Measurements from ENCODE around the gene ARRDC5.

- TF ChIP-seq GATA1 (IDR thresholded peaks at IDR 0.05; ENCODE audit: low read depth, low read length) (no peak), POLR2A (IDR thresholded peaks at IDR 0.05; ENCODE audit: low read length) (no peak)
These were observed 12.2 kb upstream of the ARRDC5 start for GRCh38 chr19:4914736-4915501.

Measured in erythroblast (primary cell).